Stimulated activated CD4-positive, alpha-beta T cell treated with anti-CD3 and anti-CD28 coated beads, Interleukin-4, amount 100 ng/mL, for 4 hours (primary cell): Measurements from ENCODE around the gene SUCO.
"Not testable (repeated sequence)": the region's sequence is repeated elsewhere in the genome, so short reads cannot be mapped to it uniquely, and the experiment has no call there.

ENCODE experiments used
- DNase-seq, 2 experiments: peaks; one replicate each; pipeline ENCODE4 v3.0.0-alpha.2; 2020

The SUCO gene

GRCh38 chr1:172574080-172574479 is 41.1 kb downstream of the SUCO start:
- DNase-seq, result no peak

GRCh38 chr1:172578586-172578985 is 45.6 kb downstream of the SUCO start:
- DNase-seq, result no peak

GRCh38 chr1:172581273-172581672 is 48.3 kb downstream of the SUCO start:
- DNase-seq, result no peak

GRCh38 chr1:172581779-172582178 is 48.8 kb downstream of the SUCO start:
- no peak for DNase-seq

- no peak for DNase-seq
Measured at GRCh38 chr1:172582889-172583288, 49.9 kb downstream of the SUCO start.

- DNase-seq, result no peak
Measured at GRCh38 chr1:172585348-172585747, 52.4 kb downstream of the SUCO start.

- no peak for DNase-seq
Measured at GRCh38 chr1:172585861-172586260, 52.9 kb downstream of the SUCO start.

GRCh38 chr1:172588296-172589291 is 55.6 kb downstream of the SUCO start:
- no peak for DNase-seq

- DNase-seq, result no peak
Measured at GRCh38 chr1:172589553-172589952, 56.6 kb downstream of the SUCO start.

- DNase-seq, result not testable (repeated sequence)
Measured at GRCh38 chr1:172591429-172591828, 58.5 kb downstream of the SUCO start.

- DNase-seq, result not testable (repeated sequence)
Measured at GRCh38 chr1:172595066-172595465, 62.1 kb downstream of the SUCO start.

- DNase-seq, result not testable (repeated sequence)
Measured at GRCh38 chr1:172596782-172597181, 63.8 kb downstream of the SUCO start.

GRCh38 chr1:172599912-172600311 is 67.0 kb downstream of the SUCO start:
- no peak for DNase-seq

- DNase-seq, result no peak
Measured at GRCh38 chr1:172600615-172601014, 67.7 kb downstream of the SUCO start.

- no peak for DNase-seq
Measured at GRCh38 chr1:172601046-172601630, 68.2 kb downstream of the SUCO start.

- no peak for DNase-seq
Measured at GRCh38 chr1:172602706-172603105, 69.8 kb downstream of the SUCO start.

GRCh38 chr1:172603816-172604215 is 70.9 kb downstream of the SUCO start:
- DNase-seq, result no peak

GRCh38 chr1:172605641-172606040 is 72.7 kb downstream of the SUCO start:
- no peak for DNase-seq

- DNase-seq, result no peak
Measured at GRCh38 chr1:172607145-172607544, 74.2 kb downstream of the SUCO start.

- no peak for DNase-seq
Measured at GRCh38 chr1:172608098-172608601, 75.2 kb downstream of the SUCO start.

GRCh38 chr1:172609528-172609927 is 76.6 kb downstream of the SUCO start:
- DNase-seq, result no peak

- no peak for DNase-seq
Measured at GRCh38 chr1:172612478-172612877, 79.5 kb downstream of the SUCO start.

GRCh38 chr1:172613294-172613693 is 80.3 kb downstream of the SUCO start:
- no peak for DNase-seq

GRCh38 chr1:172616195-172616594 is 83.2 kb downstream of the SUCO start:
- DNase-seq, result no peak
